HFF-Myc (cell line): ENCODE measurements around the gene KBTBD3.

Source experiments
- DNase-seq: peaks from one replicate; pipeline ENCODE4 v3.0.0-alpha.2; 2011; ENCODE audit warnings: low read depth; ENCODE audit errors: extremely low read depth
- H3K4me3 ChIP-seq: replicated peaks from 2 replicates; pipeline ENCODE4 v1.5.1; 2011; ENCODE audit warnings: low read depth, mild to moderate bottlenecking, control low read depth, low read length
- CTCF ChIP-seq: IDR thresholded peaks from 2 replicates; pipeline ENCODE4 v1.5.1; 2012; ENCODE audit warnings: mild to moderate bottlenecking, low read depth, low read length, control low read depth; ENCODE audit errors: missing control alignments

KBTBD3 gene

DNA sequence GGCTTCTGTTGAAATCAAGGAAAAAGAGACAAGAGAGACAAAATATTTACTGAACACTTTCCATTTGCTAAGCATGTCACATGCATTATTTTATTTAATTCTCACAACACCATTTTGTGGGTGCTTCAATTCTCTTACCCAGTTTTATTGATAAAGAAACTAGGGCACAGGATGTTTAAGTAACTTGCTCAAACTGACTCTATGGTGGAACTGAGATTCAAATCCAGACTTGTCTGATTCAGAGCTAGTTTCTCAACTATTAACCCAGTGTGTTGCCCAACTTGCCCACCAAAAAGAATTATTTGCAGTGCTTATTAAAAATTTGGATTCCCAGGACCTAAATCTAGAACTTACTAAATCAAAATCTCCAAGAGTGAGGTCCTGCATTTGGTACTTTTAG is 33.6 kb downstream of the KBTBD3 start:
- H3K4me3 ChIP-seq: no peak overlapping the region
- no peak for TF ChIP-seq CTCF
- DNase-seq: no peak

- TF ChIP-seq CTCF: no peak
- no peak for DNase-seq
Measured at GRCh38 chr11:106032861-106033260, 44.3 kb downstream of the KBTBD3 start.

GRCh38 chr11:106031936-106032335 is 45.2 kb downstream of the KBTBD3 start:
- DNase-seq: no peak
- H3K4me3 ChIP-seq: no peak overlapping the region
- TF ChIP-seq CTCF: no peak

More at GRCh38 chr11:106032861-106033260, 44.3 kb downstream of the KBTBD3 start:
- no peak overlapping the region for H3K4me3 ChIP-seq

- TF ChIP-seq CTCF: no peak
- H3K4me3 ChIP-seq: no peak overlapping the region
- DNase-seq: no peak
Measured at GRCh38 chr11:106031202-106031810, 45.8 kb downstream of the KBTBD3 start.

DNA sequence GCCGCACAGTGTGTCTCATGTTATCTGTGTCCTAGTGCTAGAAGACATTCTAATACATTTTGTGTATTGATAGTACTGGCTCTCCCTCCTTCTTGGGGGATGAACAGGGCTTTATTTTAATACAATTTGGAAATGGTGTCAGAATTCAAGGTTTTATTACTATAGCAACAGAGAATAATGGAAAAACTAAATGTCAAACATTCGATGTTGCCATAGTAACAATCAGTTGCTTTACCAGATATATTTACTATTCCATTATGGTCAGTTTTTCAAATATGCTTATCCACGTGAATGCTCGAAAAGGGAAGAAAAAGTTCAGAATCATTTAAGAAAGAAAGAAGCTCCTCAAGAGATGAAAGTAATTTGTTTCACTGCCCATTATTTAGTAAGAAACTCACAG is 46.5 kb downstream of the KBTBD3 start:
- no peak overlapping the region for H3K4me3 ChIP-seq
- DNase-seq: no peak
- no peak for TF ChIP-seq CTCF

- TF ChIP-seq CTCF: no peak
- no peak for DNase-seq
- H3K4me3 ChIP-seq: peak overlapping the region; percentile 89
Measured at GRCh38 chr11:106022795-106023275, 54.3 kb downstream of the KBTBD3 start.
